GM21717 (cell line): ENCODE data around the gene UQCRC2.
"Not testable (repeated sequence)": the region's sequence is repeated elsewhere in the genome, so short reads cannot be mapped to it uniquely, and the experiment has no call there.

ENCODE experiments used
- ATAC-seq: cut with Tn5 transposase; IDR thresholded peaks from one replicate; pipeline ENCODE4 v1.9.1; 2021; ENCODE audit warnings: mild to moderate bottlenecking, moderate library complexity; ENCODE audit not compliant: unreplicated experiment

UQCRC2 gene

GRCh38 chr16:22008215-22009059 lies 55.3 kb downstream of the UQCRC2 start:
- peak; percentile 24 for ATAC-seq

- ATAC-seq, result no peak
Measured at GRCh38 chr16:22010902-22011301, 57.7 kb downstream of the UQCRC2 start.

GRCh38 chr16:22012241-22012640 lies 59.1 kb downstream of the UQCRC2 start:
- ATAC-seq, result no peak

- ATAC-seq, result no peak
Measured at GRCh38 chr16:22013486-22013885, 60.3 kb downstream of the UQCRC2 start.

- ATAC-seq, result no peak
Measured at GRCh38 chr16:22014271-22014873, 61.2 kb downstream of the UQCRC2 start.

GRCh38 chr16:22016927-22017326 lies 63.8 kb downstream of the UQCRC2 start:
- ATAC-seq, result no peak

GRCh38 chr16:22018559-22018958 lies 65.4 kb downstream of the UQCRC2 start:
- no peak for ATAC-seq

- no peak for ATAC-seq
Measured at GRCh38 chr16:22022151-22022550, 69.0 kb downstream of the UQCRC2 start.

- ATAC-seq, result no peak
Measured at GRCh38 chr16:22023505-22023904, 70.3 kb downstream of the UQCRC2 start.

- ATAC-seq, result not testable (repeated sequence)
Measured at GRCh38 chr16:22024785-22025184, 71.6 kb downstream of the UQCRC2 start.

- no peak for ATAC-seq
Measured at GRCh38 chr16:22027633-22028032, 74.5 kb downstream of the UQCRC2 start.

- ATAC-seq, result no peak
Measured at GRCh38 chr16:22029632-22030031, 76.5 kb downstream of the UQCRC2 start.

- ATAC-seq, result no peak
Measured at GRCh38 chr16:22030087-22030812, 77.1 kb downstream of the UQCRC2 start.

GRCh38 chr16:22031483-22032083 lies 78.4 kb downstream of the UQCRC2 start:
- ATAC-seq, result no peak
